Activated CD8-positive, alpha-beta memory T cell treated with anti-CD3 and anti-CD28 coated beads for 36 hours (primary cell): ENCODE data around the gene FRMD5. TPM values are rescaled to one million over a fixed set of nuclear protein-coding genes. Genes with fewer than 3 reads are reported as not detected.

ENCODE experiments used
- CTCF ChIA-PET: fragments of 350-600 bp; sonication (Branson Sonifier 250); formaldehyde crosslinking; loops from one replicate; lab custom pipeline; 2021; ENCODE audit warnings: antibody characterized with exemption; lab: Charles Lee
- POLR2A ChIA-PET: fragments of 350-600 bp; sonication (Branson Sonifier 250); formaldehyde crosslinking; loops from one replicate; lab custom pipeline; 2021; ENCODE audit warnings: antibody characterized with exemption; lab: Charles Lee
- total RNA-seq, 2 experiments: library from RNA; stranded (reverse); gene quantifications; one replicate each; pipeline ENCODE4 v1.2.3, GENCODE V29; 2021

The FRMD5 gene
- total RNA-seq, 2 experiments from 2014 or later: 0.44 to 1.0 TPM

DNA sequence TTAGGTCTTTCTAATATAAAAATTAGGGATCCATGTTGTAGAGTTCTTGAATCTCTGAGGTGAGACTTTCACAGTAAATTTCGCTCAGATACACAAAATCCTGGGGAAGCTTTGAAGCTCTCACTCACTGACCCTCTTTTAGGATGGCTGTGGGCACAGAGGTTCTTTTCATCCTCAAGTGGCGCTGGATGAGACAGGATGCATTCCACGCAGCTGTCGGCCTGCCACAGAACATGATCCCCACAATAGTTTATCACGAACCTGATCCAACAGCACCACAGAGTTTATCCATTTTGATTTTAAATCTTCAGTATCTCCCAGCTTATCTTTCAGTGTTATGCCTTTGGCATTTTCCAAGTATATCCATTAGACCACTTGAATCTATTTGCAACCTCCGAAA, 276.4 kb downstream of the FRMD5 start:
- ChIA-PET CTCF (no interaction called here), POLR2A (no interaction called here)

DNA sequence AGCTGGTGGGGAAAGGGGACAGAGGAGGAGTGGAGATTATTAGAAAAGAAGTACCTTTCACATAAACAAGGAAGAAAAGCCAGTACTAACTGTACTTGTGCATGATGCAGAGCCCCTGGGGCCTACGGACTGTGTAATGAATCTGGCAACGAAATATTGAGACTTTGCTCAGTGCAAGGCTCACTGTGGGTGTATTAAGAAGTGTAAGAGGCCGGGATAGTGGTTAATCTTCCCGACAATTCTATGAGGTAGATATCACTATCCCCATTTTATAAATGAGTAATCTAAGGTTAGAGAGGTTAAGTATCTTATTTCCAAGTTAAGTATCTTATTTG, 278.8 kb downstream of the FRMD5 start:
- ChIA-PET POLR2A (no interaction called here), CTCF (no interaction called here)

DNA sequence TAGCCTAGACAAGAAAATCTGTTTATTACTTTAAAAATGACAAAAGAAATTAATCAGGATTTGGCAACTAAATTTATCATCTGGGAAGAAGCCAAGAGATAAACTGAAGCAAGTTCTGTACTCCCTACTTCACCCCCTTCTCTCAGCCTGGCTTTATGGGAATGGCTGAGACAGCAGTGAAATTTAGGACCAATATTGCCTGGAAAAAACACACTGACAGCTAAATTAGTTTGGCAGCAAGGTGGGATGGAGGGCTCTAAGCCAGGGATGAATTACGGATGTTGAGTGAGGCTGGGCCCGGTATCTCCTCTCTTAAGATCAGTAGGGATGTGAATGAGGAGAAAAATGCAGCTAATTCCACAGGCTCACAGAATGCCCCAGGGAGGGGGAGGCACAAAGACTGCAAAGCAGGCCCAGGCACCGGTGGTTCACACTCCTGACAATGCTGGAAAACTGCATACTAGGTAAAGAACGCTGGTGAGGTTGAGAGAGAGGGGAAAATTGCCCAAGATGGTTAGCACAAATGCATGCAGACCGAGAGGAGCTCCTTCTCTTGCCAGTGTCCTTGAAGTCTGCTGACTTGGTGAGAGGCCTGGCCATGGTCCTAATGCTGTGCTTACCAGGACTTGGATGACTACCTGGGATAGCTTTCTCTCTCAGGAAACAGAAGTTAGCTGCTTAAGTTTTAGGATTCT, 279.3 kb downstream of the FRMD5 start:
- ChIA-PET POLR2A (no interaction called here), CTCF (interaction anchor here (0.9 to 1.7 kb wide), 2 partner anchors 11 to 12 kb away, joined by 4 to 5 read pairs; no protein-coding TSS in a partner anchor)

DNA sequence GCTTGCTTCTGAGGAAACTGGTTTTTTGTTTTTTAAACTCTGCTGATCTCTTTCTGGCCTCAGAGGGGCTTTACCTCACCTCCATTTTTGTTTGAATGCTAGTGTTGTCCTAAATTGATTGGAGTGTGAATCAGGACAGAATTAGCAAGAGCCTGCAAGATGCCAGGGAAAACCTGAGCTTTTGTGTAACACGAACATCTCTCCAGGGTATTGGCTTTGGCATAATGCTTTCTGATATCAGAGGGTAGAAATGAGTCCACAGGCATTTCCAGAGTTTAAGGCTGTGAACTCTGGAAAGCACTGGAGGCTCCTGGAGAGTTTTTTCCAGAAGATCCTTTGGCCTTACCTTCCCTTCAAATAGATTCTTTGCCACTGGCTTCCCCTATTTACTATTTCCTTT, 281.1 kb downstream of the FRMD5 start:
- CTCF ChIA-PET: interaction anchor here (1.7 kb wide), 1 partner anchor 14 kb away, joined by 5 read pairs; no protein-coding TSS in a partner anchor

DNA sequence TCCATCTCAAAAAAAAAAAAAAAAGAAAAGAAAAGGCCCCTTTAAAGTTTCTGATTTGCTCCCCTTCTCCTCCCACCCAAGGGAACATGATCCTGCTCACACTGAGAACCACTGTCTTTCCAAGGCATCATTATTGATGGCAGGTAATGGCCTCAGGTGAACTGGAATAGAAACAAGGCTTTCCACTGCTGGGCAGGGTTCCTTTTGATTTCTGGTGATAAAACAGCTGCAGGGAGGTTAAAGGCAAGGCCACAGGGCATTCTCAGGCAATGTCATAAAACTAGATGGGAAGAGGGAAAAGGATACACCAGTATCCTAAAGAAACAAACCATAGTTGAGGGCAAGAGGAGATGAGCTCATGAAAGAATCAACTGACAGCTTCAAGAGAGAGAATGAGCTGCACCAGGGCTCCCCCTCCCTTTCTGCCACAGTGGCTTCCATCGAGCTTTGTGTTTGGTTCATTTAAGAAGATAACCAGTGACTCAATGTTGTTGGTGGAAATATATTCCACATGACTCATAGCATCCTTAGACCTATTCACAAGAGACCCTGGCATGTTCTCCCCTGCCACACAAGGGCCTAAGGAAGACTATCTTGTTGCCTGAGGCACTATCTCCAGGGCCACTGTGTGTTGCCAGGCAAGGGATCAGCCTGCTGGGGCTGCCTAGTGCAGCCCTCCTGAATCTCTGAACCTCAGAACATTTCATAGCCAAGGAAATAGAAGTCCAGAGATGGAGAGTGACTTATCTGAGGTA, 281.9 kb downstream of the FRMD5 start:
- POLR2A ChIA-PET: no interaction called here
- CTCF ChIA-PET: no interaction called here

More for the DNA sequence above, 281.1 kb downstream of the FRMD5 start:
- POLR2A ChIA-PET: no interaction called here

DNA sequence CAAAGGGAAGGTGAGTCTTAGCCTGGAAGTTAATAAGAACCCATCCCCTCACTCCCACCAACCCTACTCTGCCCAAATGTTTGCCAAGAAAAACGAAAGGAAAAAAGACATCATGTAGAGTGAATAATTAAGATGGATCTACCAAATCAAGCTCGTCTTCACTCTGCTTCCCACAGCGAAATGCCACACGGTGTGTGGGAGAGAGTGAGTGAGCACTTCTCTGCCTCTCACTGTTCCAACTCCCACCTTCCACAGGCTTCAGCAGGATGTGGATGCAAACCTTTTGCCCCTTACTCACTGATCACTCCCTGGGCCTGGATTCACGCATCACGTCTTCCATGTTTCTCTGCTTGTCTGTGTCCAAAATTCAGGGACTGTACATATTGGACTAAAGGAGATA, 282.9 kb downstream of the FRMD5 start:
- ChIA-PET POLR2A (no interaction called here), CTCF (no interaction called here)

DNA sequence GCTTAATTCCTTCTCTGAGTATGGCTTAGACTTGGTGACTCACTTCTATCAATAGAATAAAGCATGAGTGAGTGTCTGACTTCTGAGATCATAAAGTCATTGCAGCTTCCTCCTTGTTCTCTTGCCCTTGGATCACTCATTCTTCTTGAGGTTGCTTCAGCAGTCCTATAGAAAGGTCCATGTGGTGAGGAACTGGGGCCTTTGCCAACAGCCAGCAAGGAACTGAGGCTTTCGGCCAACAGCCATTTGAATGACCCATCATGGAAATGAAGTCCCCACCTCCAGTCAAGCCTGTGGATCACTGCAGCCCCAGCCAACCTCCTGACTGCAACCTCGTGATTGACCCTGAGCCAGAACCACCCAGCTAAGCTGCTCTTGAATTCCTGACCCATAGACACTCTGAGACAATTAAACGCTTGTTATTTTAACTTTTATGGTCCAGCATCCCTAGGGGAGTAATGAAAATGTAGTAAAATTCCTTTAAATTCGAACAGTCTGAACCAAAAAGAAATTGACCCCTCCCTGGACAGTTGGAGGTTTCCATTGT, 283.8 kb downstream of the FRMD5 start:
- ChIA-PET POLR2A (no interaction called here), CTCF (no interaction called here)

DNA sequence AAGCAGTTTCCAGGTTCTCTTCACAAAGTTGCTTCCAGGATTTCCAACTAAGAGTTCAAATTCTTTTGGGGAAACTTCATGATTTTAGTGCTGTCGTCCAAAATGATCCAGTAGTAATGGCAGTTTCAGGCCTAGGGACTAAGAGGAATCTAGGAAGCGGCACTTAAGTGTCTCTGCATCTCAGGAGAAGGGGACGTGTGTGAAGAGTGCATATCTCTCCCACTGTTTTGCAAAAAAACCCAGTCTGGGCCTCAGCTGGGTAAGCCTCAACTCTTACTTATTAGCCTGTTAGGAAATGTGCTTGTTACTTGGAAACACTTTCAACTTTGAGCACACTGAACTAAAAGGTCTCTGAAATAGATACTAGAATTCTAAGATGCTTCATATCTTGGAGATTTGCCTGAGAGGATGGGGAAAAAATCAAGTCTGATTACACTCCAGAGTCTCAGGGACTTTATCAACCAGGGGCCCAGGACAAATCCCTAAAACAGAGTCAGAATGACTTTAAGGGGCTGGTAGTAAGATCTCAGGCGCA, 286.5 kb downstream of the FRMD5 start:
- POLR2A ChIA-PET: no interaction called here

DNA sequence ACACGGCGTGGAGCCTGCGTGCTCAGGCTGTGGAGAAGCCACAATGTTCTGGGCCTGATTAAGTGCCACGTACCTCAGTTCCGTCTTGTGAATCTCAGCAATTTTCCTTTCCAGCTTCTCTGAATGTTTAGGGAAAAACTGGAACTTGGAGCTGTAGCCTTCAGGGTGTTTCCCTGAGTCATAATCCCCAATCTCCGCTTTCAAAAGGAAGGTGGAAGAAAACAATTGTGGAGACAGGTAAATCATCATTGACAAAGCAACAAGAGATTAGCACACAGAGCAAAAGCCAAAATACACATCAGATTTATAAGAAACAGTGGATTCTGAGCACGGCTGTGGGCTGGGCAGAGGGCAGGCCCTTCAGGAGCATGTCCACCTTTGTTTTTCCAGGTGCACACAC, 289.3 kb downstream of the FRMD5 start:
- ChIA-PET CTCF (no interaction called here), POLR2A (no interaction called here)

More for the DNA sequence above, 286.5 kb downstream of the FRMD5 start:
- CTCF ChIA-PET: no interaction called here

DNA sequence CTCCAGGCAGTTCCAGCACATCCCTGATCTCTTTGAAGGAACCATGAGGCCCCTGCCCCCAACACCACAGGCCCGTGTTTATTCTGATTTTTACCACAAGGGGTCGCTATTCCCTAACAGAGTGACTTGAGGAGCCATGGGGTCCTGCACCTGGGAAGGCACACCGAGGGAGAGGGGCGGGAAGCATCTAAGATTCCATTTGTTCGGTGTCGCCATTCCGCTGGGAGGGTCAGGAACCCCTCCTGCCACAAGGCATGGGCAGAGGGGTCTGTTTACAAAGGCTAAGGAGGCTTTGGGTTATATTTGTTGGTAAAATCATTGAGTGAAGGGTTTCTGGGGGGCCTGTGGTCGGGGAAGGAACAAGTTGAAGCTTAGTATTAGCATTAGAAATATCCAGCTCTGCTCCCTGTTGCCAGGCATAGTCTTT, 291.2 kb downstream of the FRMD5 start:
- CTCF ChIA-PET: interaction anchor here (0.7 to 1.4 kb wide), 7 partner anchors 12 to 277 kb away, joined by 3 to 7 read pairs (median 4); no protein-coding TSS in a partner anchor
- POLR2A ChIA-PET: no interaction called here

DNA sequence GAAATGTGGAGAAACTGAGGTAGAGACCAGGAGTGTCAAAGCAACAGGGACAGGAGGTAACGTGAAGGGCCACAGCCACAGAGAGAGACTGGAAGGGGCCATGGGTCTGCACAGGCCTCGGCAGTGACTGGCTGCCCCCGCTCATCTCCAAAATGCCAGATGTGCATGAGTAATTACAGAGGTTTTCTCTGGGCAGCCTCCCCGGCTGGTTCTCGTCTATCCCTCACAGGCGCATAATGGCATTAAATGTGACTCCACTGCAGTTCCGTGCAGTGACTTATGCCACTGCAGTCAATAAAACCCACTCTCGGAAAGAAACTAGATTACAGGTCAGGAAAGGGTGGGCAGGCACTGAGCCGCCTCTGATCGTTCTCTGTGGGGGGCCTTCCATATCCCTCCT, 293.6 kb downstream of the FRMD5 start:
- ChIA-PET POLR2A (interaction anchor here (0.6 kb wide), 1 partner anchor 418 kb away, joined by 3 read pairs; no protein-coding TSS in a partner anchor), CTCF (interaction anchor here (2.0 kb wide), 1 partner anchor 164 kb away, joined by 7 read pairs; no protein-coding TSS in a partner anchor)

DNA sequence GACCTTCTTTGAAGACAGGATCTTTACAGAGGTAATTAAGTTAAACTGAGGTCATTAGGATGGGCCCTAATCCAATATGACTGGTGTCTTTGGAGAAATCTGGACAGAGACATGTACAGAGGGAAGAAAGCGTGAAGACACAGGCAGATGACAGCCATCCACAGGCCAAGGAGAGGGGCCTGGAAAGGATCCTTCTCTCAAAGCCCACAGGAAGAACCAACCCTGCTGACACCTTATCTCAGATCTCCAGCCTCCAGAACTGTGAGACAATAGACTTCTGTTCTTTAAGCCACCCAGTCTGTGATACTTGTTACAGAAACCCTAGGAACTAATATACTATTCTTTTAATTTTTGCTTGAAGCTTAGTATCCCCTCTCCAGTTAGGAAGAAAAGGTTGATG, 294.1 kb downstream of the FRMD5 start:
- ChIA-PET CTCF (no interaction called here), POLR2A (no interaction called here)

DNA sequence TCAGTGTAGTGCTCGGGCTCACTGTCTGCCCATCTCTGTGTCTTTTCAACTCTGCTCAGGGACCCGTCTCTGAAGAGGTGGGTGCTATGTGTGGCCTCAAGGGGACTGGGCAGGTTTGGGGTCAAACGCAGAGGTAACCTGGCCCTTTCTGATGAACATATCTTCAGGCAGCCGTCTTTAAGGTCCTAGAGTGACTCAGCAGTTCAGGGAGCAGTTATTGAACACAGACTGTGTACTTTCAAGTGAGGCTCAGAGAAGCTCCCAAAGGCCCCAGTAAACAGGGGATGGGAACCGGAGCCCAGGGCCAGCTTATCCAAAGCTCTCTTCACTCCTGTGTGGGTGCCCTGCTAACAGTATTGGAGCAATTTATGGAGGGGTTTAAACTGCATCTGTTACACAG, 295.1 kb downstream of the FRMD5 start:
- POLR2A ChIA-PET: no interaction called here
- CTCF ChIA-PET: no interaction called here

DNA sequence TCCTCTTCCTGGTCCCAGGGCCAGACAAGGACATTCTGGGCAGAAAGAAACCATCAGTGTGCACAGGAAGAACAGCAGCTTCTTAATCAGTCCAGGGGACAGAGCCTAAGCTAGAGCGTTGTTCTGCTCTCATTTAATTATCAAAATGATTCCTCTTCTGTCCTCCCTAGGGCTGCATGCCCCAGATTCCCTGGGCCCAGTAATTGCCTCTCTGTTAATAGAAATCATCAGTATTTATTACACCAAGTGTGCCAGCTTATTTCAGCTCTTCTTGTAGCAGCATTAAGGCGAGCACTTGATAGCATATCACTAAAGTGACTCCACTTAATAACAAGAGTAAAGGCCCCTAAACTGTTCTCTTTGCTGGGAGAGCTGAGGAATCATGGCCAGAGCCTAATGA, 296.2 kb downstream of the FRMD5 start:
- CTCF ChIA-PET: interaction anchor here (1.3 kb wide), 1 partner anchor 18 kb away, joined by 3 read pairs; no protein-coding TSS in a partner anchor
- POLR2A ChIA-PET: no interaction called here

DNA sequence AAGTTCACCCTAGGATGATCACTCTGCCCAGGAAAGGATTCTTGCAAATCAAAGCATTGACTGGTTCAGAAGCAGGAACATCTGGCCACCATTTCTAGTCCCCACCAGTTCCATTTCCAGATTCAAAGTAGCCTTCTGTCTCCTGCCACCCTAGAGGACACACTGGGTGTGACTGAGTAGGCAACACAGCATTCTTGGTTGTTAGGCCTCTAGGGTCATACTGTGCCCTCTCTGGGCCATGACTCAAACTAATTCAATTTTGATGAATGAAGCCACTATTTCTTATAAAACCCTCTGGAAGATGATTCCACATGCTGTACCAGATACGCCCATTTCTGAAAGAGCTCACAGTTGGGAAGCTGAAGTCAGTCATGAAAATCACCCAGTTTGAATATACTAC, 298.5 kb downstream of the FRMD5 start:
- ChIA-PET POLR2A (no interaction called here), CTCF (interaction anchor here (0.6 kb wide), 1 partner anchor 64 kb away, joined by 3 read pairs; no protein-coding TSS in a partner anchor)

DNA sequence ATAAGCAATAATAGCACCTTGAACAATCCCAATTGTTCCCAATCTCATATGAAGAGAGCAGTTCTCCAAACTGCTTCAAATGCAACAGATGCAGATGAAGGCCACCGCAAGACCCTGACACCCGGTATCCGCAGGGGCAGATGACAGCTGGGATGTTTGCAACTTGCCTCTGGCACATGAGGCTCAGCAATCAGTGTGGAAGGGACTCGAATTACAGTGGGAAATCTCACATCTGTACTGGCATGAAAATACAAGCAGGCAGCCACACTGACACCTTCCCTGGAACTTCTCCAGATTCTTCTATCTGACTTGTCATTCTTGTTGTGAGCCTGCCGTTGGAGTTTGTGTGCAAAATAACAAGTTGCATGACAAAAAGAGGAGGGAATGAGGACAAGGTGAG, 299.5 kb downstream of the FRMD5 start:
- POLR2A ChIA-PET: no interaction called here
- CTCF ChIA-PET: interaction anchor here (0.5 kb wide), 1 partner anchor 42 kb away, joined by 4 read pairs; no protein-coding TSS in a partner anchor

DNA sequence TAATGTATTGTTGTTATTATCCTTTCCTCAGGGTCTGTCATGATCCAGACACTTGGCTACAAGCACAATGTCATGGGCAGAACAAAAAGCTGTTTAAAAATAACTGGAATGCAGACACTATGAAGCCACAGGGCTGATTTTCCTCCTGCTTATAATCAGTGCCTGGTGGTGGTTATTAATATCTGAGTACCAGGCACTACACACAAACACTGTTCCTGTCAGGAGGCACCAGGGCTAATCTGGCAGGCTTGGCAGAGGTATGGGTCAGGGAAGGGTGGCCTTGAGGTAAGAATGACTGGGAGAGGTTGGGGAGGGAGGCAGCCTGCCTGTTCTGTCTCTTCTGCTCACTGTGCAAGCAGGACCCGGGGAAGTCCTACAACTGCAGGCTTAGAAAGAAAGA, 301.1 kb downstream of the FRMD5 start:
- ChIA-PET CTCF (no interaction called here), POLR2A (no interaction called here)

DNA sequence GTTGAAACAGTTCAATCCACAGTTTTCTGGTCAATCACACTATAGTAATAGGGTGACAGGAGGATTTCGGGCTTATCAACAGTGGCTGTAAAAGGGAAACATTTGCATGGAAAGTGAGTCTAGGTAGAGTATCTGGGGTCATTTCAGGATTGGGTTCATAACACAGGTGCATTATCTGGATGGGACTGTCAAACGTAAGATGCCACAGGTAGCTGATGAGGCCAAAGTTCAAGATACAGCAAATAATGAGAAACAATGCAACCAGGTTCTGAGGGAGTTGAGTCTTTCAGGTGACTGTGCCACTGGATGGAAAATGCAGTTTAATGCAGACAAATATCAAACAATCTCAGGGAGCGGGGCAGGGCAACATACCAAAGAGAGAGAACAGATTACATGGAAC, 306.0 kb downstream of the FRMD5 start:
- POLR2A ChIA-PET: no interaction called here
- CTCF ChIA-PET: no interaction called here

DNA sequence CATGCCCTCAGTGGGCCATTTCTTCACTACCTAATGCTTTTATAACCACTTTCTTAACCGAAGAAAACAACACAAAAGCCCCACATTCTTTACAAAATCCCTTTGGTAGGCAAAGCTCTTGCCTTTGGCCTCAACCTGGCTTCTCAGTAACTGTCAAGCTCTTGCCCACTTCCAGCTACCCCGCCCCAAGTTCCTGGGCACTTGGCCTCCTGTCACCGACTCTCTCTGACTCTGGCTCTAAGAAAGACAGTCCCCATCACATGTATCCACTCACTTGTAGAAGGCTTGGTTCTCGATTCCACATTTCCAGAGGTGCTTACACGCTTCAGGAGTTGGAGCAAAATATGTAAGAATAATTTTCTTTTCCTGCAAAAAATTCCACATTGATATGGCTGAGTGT, 307.2 kb downstream of the FRMD5 start:
- CTCF ChIA-PET: no interaction called here

DNA sequence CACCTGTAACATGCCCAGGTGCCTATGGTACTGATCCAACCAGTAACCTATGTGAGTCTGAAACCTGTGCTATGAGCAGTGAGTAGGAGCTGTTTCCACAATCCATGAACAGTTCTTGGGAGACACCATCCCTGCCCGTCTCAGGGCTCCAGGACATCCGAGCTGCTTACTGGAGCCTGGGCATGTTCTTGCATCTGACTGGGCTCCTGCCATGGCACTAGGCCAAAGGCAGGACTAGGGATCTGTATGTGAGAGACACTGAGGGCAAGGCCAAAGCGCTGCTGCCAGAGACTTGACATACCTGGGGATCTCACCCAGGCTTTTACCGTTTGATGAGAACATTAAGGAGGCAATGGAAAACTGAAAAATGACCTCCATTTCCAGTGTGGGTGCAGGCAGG, 308.5 kb downstream of the FRMD5 start:
- ChIA-PET POLR2A (no interaction called here), CTCF (interaction anchor here (0.6 kb wide), 1 partner anchor 558 kb away, joined by 3 read pairs; no protein-coding TSS in a partner anchor)

More for the DNA sequence above, 307.2 kb downstream of the FRMD5 start:
- POLR2A ChIA-PET: no interaction called here
